Colonic mucosa (tissue), 4 donors: ENCODE data around the gene SPOCK3. TPM values are rescaled to one million over a fixed set of nuclear protein-coding genes. Genes with fewer than 3 reads are reported as not detected.

Source experiments
- DNase-seq: peaks from one replicate; pipeline ENCODE4 v3.0.0-alpha.2; 2020
- H3K27ac ChIP-seq: fragments of 200-600 bp; one replicate; pipeline ENCODE4 v1.8.0; 2021
- H3K27me3 ChIP-seq: fragments of 200-600 bp; one replicate; pipeline ENCODE4 v1.8.0; 2021
- H3K36me3 ChIP-seq: fragments of 200-600 bp; one replicate; pipeline ENCODE4 v1.8.0; 2021
- H3K4me1 ChIP-seq: fragments of 200-600 bp; one replicate; pipeline ENCODE4 v1.8.0; 2021; ENCODE audit warnings: mild to moderate bottlenecking
- H3K4me3 ChIP-seq: fragments of 200-600 bp; one replicate; pipeline ENCODE4 v1.8.0; 2021
- H3K9ac ChIP-seq, 2 donors: one replicate each; pipeline ENCODE4 v1.7.0; 2013; ENCODE audit warnings: control low read depth in 2 of 2, low read depth in 2 of 2, low read length in 2 of 2
- H3K9me3 ChIP-seq: fragments of 200-600 bp; one replicate; pipeline ENCODE4 v1.8.0; 2021
- intact Hi-C: fragments of 100-400 bp; cut with DNase I; formaldehyde crosslinking; loops from one replicate; pipeline ENCODE4 v1.14.1; 2022
- total RNA-seq, 2 donors: library from RNA; stranded (reverse); fragmentation: NEBNext Ultra II Directional in 1 of 2; extraction: Animal tissue kit (Norgen Biotek cat#: 25700) in 1 of 2; gene quantifications; one replicate each; pipeline ENCODE4 v1.2.1, GENCODE V29; 2021
- TF ChIP-seq, protein P1 (sequence below): fragments of 200-600 bp; IDR thresholded peaks from one replicate; pipeline ENCODE4 v1.8.0; 2022; ENCODE audit warnings: antibody characterized with exemption, mild to moderate bottlenecking
- donor health status: healthy.
- donor health status: DM: no; HTN: no; CAD: no.
- donor health status: DM: no; HTN: no; CAD: no.

Gene SPOCK3
- total RNA-seq, 2 donors from 2014 or later, result 0.77 TPM; not detected in 1

DNA sequence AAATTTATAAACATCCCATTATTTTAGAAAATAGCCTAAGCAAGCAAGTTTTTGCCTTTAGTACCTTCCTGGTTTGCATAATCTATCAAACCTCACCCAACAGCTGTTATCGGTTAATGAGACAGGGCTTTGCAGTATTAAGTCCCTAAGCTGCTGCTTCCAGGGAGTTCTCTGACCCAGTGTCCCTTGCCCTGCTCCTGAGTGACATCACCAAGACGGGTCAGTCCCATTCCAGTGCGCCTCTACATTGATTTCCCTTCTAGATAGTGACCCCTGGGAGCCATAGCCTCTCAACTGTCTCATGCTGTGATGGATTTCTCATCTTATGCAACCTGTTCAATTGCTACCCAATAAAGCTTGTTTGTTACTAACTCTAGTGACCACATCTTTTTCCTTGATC lies 410.4 kb downstream of the SPOCK3 start:
- Histone ChIP-seq H3K4me3 (no peak overlapping the region), H3K9ac (no peak overlapping the region), H3K36me3 (no peaks in the 10 kb centered on the region), H3K4me1 (no peaks in the 10 kb centered on the region), H3K27ac (no peak overlapping the region), H3K9me3 (no peaks in the 10 kb centered on the region), H3K27me3 (no peaks in the 10 kb centered on the region)
- no peak for DNase-seq
- intact Hi-C loops, result no loop called here
- TF ChIP-seq, protein P1, sequence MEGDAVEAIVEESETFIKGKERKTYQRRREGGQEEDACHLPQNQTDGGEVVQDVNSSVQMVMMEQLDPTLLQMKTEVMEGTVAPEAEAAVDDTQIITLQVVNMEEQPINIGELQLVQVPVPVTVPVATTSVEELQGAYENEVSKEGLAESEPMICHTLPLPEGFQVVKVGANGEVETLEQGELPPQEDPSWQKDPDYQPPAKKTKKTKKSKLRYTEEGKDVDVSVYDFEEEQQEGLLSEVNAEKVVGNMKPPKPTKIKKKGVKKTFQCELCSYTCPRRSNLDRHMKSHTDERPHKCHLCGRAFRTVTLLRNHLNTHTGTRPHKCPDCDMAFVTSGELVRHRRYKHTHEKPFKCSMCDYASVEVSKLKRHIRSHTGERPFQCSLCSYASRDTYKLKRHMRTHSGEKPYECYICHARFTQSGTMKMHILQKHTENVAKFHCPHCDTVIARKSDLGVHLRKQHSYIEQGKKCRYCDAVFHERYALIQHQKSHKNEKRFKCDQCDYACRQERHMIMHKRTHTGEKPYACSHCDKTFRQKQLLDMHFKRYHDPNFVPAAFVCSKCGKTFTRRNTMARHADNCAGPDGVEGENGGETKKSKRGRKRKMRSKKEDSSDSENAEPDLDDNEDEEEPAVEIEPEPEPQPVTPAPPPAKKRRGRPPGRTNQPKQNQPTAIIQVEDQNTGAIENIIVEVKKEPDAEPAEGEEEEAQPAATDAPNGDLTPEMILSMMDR, result no peak

DNA sequence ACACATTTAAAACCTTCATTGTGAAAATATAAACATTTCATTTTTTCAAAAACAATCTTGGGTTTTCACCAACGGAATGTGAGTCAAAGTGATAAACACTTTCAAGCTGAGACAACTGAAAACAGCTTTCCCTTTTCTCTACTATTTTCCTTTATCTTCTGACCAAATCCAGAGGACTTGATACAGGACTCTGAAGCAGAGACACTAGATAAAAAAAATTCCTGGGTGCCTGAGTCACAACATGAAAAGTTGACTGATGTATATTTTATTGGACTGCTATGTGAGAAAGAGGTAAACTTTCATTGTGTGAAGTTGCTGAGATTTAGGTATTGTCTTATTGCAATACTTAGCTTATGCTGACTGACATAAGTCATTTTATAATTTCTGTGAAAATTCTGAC lies 411.2 kb downstream of the SPOCK3 start:
- no peak overlapping the region for H3K9ac ChIP-seq
- no peak overlapping the region for H3K27ac ChIP-seq
- DNase-seq, result no peak
- TF ChIP-seq, protein P1, result no peak
- no peak overlapping the region for H3K4me3 ChIP-seq
- intact Hi-C loops, result no loop called here
- no peaks in the 10 kb centered on the region for H3K4me1 ChIP-seq
- H3K9me3 ChIP-seq, result no peaks in the 10 kb centered on the region
- no peaks in the 10 kb centered on the region for H3K36me3 ChIP-seq
- no peaks in the 10 kb centered on the region for H3K27me3 ChIP-seq

DNA sequence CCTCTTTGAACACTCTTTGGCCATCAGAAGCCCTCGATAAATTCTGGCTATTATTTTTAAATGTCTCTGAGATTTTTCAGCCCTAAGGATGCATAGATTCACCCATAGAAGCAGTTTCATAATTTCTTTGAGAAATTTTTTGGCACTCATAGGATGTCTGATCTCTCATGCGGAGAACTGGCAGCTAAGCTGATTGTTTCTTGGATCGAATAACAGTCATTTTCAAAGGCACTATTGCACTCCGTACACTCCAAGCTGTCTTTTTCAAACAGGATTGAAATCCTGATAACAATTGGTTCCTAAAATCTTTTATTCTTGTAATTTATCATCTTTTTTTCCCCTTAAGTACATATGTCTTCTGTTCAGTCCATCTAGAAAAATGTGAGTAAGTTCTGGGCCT lies 411.9 kb downstream of the SPOCK3 start:
- TF ChIP-seq, protein P1, result no peak
- no peaks in the 10 kb centered on the region for H3K36me3 ChIP-seq
- no peaks in the 10 kb centered on the region for H3K4me1 ChIP-seq
- H3K4me3 ChIP-seq, result no peak overlapping the region
- no peak for DNase-seq
- no peaks in the 10 kb centered on the region for H3K27me3 ChIP-seq
- no peak overlapping the region for H3K9ac ChIP-seq
- H3K9me3 ChIP-seq, result no peaks in the 10 kb centered on the region
- H3K27ac ChIP-seq, result no peak overlapping the region
- intact Hi-C loops, result no loop called here

DNA sequence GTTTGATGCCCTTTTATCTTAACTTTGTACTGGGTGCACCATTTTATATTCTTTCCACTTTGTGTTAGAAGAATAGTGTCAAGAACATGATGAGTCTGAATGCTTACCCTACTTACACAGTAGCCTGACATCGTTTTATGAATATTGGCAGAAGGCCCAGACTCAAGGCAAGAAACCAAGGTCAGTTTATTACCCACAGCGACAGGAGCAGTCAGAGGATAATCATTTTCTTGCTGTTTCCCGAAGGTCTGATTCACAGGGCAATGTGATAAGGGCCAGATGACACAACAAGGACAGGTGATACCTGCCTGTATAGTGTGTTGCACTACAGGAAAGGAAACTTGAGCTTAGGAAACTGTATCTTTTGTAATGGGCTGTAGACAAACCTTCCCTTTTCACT lies 417.4 kb downstream of the SPOCK3 start:
- Histone ChIP-seq H3K27me3 (no peaks in the 10 kb centered on the region), H3K4me3 (no peak overlapping the region), H3K4me1 (no peaks in the 10 kb centered on the region), H3K9ac (peak overlapping the region in 1 of 2 donors; percentile 51), H3K36me3 (no peaks in the 10 kb centered on the region), H3K9me3 (no peaks in the 10 kb centered on the region), H3K27ac (peak overlapping the region; percentile 76)
- TF ChIP-seq, protein P1, result no peak
- peak; percentile 82 for DNase-seq
- intact Hi-C loops, result no loop called here

DNA sequence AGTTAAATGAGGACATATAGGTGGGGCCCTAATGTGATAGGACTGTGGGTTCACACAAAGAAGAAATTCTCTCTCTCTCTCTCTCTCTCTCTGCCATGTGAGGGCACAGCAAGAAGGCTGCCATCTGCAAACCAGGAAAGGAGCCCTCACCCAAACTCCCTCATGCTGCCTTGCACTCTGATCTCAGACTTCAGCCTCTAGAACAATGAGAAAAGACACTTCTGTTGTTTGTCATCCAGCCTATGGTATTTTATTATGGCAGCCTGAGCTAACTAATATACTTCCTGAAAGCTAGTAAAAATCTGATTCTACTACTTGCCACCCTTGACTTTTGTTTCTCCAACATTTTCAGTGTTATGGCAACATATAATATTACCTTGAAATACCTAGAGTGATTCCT lies 425.9 kb downstream of the SPOCK3 start:
- no peak overlapping the region for H3K4me3 ChIP-seq
- no peak for DNase-seq
- intact Hi-C loops, result no loop called here
- no peak overlapping the region for H3K9ac ChIP-seq
- no peaks in the 10 kb centered on the region for H3K27me3 ChIP-seq
- H3K9me3 ChIP-seq, result no peaks in the 10 kb centered on the region
- no peaks in the 10 kb centered on the region for H3K4me1 ChIP-seq
- TF ChIP-seq, protein P1, result no peak
- H3K36me3 ChIP-seq, result no peaks in the 10 kb centered on the region
- H3K27ac ChIP-seq, result no peak overlapping the region

DNA sequence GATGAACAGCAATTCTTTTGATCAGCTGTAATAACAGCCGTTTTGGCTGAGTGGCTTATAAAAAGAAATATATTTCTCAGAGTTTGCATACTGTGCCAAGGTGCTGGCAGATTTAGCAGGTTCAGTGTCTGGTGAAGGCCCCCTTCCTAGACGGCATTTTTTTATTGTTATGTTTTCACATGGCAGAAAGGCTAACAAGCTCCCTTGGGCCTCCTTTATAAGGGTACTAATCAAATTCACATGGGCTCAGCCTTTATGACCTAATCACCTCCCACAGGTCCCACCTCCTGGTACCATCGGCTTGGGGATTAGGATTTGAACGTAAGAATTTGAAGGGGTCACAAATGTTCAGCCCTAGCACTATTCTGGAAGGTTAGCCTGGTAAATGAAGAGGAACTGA lies 431.9 kb downstream of the SPOCK3 start:
- intact Hi-C loops, result no loop called here
- no peak for DNase-seq
- Histone ChIP-seq H3K9ac (no peak overlapping the region), H3K27ac (no peak overlapping the region), H3K27me3 (no peaks in the 10 kb centered on the region), H3K4me3 (no peak overlapping the region), H3K36me3 (no peaks in the 10 kb centered on the region), H3K9me3 (no peaks in the 10 kb centered on the region), H3K4me1 (no peaks in the 10 kb centered on the region)
- TF ChIP-seq, protein P1, result no peak
